Activated naive CD4-positive, alpha-beta T cell treated with anti-CD3 and anti-CD28 coated beads, Interleukin-2, amount 50 U/mL, for 72 hours (primary cell): ENCODE data around the gene MYADML2. TPM values are rescaled to one million over a fixed set of nuclear protein-coding genes. Genes with fewer than 3 reads are reported as not detected.
A peak's percentile ranks its signal among the peaks of the same experiment; 100 is the strongest.

Source experiments
- ATAC-seq, 2 donors: fragments of 150-1000 bp; cut with Tn5 transposase; 2 replicates each; pipeline ENCODE4 v1.10.0; 2021; ENCODE audit warnings: mild to moderate bottlenecking in 2 of 2, moderate library complexity in 2 of 2
- DNase-seq, 2 donors: peaks; one replicate each; pipeline ENCODE4 v3.0.0; 2021 to 2022; ENCODE audit warnings: low spot score in 2 of 2
- H3K27ac Mint-ChIP-seq, 2 donors: one replicate each; pipeline ENCODE4 v1.8.0; 2022; ENCODE audit warnings: mild to moderate bottlenecking in 2 of 2, mixed read lengths in 2 of 2
- H3K36me3 Mint-ChIP-seq, 2 donors: one replicate each; pipeline ENCODE4 v1.8.0; 2022; ENCODE audit warnings: mixed read lengths in 2 of 2
- H3K9me3 Mint-ChIP-seq, 2 donors: one replicate each; pipeline ENCODE4 v1.8.0; 2022; ENCODE audit warnings: mixed read lengths in 2 of 2
- total RNA-seq, 2 donors: library from RNA; stranded (reverse); gene quantifications; one replicate each; pipeline ENCODE4 v1.2.3, GENCODE V29; 2022

MYADML2 gene
- total RNA-seq, 2 donors from 2014 or later: not detected

DNA sequence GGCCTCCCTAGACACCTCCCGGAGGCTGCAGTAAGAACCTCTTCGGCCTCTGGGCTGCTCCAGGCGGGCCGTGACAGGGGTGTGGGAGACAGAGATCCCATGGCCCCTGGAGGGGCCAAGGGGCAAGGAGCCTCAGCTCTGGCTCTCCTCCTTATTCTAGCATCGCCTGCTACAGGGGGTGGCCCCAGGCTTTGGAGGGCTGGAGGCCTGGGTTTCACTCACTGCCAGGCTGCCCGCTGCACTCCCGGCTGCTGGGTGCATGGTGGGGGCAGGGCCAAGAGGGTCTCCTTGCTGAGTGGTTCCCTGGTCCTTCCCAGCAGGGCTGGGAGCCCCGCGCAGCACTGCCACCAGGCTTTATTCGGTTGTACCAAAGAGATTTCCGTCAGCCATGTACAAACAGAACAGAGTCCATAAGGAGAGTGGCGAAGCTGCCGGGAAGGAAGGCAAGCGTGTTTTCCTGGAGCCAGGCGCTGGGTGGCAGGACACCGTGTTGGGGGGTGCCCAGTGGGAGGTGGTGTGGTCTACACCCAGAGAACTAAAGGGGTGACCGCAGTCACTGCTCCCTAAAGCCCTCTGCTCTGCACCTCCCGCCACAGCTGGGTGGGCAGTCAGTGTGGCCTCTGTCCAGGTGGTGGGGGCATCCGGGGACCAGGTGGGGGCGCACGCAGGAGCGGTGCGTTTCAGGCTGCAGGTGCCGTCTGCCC, 43.0 kb downstream of the MYADML2 start:
- Mint-ChIP-seq H3K36me3 (peaks cover 12 to 14% of the 10 kb centered on the region in 2 donors), H3K27ac (no peak overlapping the region), H3K9me3 (no peaks in the 10 kb centered on the region)
- ATAC-seq: no peak
- no peak for DNase-seq

DNA sequence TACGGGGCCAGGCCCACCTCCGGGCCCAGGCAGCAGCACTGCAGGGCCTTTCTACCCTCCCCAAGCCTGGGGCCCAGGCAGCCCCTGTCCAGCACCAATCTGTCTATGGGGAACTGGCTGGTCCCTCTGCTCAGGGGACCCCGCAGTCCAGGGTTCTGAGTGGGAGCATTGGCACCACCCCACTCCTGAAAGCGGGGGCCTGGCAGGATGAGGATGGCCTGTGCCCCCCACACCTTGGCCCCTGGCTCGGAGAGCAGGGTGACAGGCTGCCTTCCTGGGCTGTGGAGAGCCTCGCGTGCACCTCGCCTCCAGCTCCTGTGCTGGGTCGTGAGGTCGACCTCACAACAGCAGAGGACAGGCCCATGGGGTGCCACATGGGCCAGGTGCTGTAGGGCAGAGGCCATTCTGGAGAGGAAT, 43.6 kb downstream of the MYADML2 start:
- DNase-seq (no peak), ATAC-seq (no peak)
- no peak overlapping the region for H3K27ac Mint-ChIP-seq
- no peaks in the 10 kb centered on the region for H3K9me3 Mint-ChIP-seq
- H3K36me3 Mint-ChIP-seq: peaks cover 12 to 14% of the 10 kb centered on the region in 2 donors

DNA sequence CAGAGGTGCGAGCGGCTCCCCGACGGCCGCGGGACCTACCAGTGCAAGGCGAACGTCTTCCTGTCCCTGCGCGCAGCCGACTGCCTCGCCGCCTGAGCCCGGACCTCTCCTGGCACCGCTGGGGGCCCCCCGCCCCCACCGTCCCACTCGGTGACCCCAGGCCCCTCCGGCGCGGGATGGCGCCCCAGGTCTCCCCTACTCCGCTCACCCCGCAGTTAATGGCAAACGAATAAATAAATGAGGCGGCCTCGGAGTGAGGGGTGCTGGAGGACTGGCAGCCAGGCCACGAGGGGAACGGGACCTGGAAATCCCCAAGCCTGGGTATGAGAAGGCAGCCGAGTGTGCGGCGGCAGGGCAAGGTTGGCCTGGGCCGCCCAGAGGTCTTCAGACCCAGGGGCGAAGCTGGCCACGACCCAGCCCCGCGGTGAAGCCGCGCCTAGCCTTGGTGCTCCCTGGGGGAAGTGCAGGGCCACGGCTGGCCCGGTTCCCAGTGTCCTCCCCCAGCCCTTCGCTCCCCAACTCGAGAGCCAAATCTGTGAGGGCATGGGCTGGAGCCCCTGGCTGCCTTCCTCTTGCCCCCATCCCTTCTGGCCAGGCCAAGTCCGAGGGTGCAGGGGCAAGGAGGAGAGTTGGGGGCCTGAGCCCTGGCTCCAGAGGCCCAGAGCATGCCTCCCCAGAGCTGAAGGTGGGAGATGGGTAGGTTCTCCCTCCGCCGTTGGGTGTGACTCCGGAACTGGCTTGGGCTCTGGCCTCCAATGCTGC, 44.2 kb downstream of the MYADML2 start:
- ATAC-seq: peak in 1 of 2 donors; percentile 34
- no peak for DNase-seq
- no peaks in the 10 kb centered on the region for H3K9me3 Mint-ChIP-seq
- peaks cover 14 to 18% of the 10 kb centered on the region in 2 donors for H3K36me3 Mint-ChIP-seq
- no peak overlapping the region for H3K27ac Mint-ChIP-seq

DNA sequence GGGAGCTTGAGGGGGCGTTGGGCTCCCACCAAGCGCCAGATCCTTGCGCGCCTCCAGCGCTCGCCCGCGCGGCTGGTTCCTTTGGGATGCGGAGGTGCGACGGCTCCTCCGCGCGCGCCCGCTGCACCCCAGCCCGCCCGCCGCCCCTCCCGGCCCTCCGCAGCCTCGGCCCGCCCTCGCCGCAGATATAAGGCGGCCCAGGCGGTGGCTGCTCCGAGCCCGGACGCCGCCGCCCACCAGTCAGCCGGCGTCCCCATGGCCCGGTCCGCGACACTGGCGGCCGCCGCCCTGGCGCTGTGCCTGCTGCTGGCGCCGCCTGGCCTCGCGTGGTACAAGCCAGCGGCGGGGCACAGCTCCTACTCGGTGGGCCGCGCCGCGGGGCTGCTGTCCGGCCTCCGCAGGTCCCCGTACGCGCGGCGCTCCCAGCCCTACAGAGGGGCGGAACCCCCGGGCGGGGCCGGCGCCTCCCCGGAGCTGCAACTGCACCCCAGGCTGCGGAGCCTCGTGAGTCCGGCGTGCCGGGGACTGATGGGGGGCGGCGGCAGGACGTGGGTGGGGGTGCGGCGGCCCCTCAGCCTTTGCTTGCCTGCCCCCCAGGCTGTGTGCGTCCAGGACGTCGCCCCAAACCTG, 44.9 kb downstream of the MYADML2 start, which contains the start of gene NPB:
NPB (plus strand) TSS at position 216 of the 630 bp plus-strand sequence; CDS start at position 256, 40 bp downstream.
- Mint-ChIP-seq H3K27ac (no peak within 1 kb of the TSS), H3K9me3 (no peaks in the 10 kb centered on the region), H3K36me3 (peaks cover 14 to 18% of the 10 kb centered on the region in 2 donors)
- peak; percentile 43 to 50 for ATAC-seq
- no peak for DNase-seq

DNA sequence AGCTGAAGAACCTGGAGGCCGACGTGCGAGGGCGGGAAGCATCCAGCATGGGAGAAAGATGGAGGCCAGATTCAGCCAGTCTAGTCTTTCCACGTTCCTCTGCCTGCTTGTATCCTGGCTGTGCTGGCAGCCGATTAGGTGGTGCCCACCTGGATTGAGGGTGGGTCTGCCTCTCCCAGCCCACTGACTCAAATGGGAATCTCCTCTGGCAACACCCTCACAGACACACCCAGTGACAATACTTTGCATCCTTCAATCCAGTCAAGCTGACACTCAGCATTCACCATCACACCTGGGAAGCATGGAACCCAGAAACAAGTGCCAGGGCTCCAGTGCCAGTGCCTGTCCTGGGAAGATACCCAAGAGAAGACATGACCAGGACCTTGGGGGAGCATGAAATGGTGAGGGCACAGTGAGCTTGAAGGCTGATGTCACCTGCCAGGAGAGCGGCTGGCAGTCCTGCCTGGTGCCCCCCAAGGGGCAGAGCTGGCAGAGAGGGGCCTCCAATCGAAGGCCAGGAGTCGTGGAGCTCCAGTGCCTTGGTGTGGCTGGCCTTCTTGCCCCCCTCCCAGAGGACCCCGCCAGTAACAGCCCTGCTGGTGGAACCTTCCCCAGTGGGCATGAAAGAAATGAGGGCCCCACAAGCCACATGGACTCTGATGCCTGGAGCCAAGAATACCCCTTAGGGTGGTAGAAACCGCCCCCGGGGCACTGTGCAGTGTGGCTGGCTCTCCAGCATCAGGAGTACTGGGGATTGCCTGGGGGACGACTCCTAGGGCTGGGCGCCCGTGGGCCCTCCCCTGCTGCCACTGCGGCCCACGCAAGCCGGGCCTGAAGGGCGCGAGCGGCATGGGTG, 45.6 kb downstream of the MYADML2 start:
- Mint-ChIP-seq H3K36me3 (peaks cover 14 to 18% of the 10 kb centered on the region in 2 donors), H3K9me3 (no peaks in the 10 kb centered on the region), H3K27ac (no peak overlapping the region)
- DNase-seq (no peak), ATAC-seq (peak; percentile 25 to 26)

DNA sequence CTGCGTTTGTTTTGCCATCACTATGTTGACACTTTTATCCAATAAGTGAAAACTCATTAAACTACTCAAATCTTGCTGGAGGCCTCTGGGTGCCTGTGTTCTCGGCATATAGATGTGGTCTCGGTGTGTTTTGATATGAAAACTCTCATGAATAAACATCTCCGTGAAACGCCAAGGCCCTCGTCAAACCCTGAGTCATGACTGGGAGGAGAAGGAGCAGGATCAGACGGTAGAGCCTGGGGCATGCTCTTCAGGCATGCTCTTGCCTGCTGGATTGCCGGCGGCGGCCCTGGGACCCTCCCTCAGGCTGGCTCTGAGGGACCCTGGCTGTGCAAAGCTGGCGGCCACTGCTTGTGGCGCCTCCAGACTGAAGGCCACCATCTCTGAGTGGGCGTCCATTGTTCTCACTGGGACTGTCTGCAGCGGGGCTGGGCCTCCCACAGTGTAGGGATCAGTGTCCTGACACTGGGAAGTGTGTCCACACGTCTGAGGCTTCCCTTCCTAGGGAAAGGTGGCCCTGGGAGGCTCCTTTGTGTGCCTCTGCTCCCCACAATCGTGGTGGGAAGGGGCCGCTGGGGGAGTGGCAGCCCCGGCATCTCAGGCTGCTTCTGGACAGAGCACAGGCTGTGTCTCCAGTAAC, 46.7 kb downstream of the MYADML2 start:
- DNase-seq (no peak), ATAC-seq (peak in 1 of 2 donors; percentile 9)
- Mint-ChIP-seq H3K9me3 (no peaks in the 10 kb centered on the region), H3K36me3 (peaks cover 14 to 18% of the 10 kb centered on the region in 2 donors), H3K27ac (no peak overlapping the region)

DNA sequence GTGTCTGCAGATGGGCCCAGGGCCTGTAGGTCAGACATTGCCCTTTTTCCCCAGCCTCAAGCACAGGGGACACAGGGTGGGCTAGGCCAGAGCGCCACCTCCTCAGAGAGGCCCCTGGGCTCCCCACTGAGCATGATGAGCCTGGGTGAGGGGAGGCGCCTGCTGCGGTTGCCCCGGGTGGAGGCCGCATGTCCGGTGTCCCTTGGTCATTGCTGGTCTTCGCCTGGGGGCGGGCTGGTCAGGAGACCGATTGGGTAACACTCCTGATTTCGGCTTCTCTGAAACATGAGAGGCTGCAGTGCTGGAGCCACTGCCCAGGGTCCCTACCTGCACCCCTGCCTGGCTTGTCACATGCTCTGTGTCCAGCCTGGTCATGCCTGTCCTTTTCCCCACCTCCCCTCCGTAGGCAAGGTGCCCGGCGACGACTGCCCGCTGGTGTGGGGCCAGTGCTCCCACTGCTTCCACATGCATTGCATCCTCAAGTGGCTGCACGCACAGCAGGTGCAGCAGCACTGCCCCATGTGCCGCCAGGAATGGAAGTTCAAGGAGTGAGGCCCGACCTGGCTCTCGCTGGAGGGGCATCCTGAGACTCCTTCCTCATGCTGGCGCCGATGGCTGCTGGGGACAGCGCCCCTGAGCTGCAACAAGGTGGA, 47.4 kb downstream of the MYADML2 start:
- no peak for DNase-seq
- Mint-ChIP-seq H3K9me3 (no peaks in the 10 kb centered on the region), H3K36me3 (peaks cover 14 to 18% of the 10 kb centered on the region in 2 donors), H3K27ac (no peak overlapping the region)
- no peak for ATAC-seq

DNA sequence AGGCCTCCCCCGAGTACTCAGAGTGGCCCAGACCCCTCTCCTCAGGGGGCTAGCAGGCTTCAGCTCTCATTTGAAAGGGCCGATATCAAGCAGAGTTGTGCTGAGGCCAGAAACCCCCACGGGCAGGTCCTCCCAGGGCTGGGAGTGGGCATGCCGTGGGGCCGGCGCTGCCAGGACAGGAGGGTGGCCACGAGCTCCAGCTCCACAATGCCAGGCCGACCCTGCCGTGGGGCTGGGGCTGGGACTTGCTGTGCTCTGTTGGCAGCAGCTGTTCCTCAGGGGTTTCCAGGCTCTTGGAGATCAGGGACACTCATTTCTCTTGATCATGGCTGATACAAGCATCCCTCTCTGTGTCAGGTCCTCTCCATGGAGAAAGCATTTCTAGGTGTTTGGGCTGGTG, 48.1 kb downstream of the MYADML2 start:
- ATAC-seq: no peak
- H3K36me3 Mint-ChIP-seq: peaks cover 14 to 18% of the 10 kb centered on the region in 2 donors
- H3K27ac Mint-ChIP-seq: no peak overlapping the region
- no peaks in the 10 kb centered on the region for H3K9me3 Mint-ChIP-seq
- no peak for DNase-seq

DNA sequence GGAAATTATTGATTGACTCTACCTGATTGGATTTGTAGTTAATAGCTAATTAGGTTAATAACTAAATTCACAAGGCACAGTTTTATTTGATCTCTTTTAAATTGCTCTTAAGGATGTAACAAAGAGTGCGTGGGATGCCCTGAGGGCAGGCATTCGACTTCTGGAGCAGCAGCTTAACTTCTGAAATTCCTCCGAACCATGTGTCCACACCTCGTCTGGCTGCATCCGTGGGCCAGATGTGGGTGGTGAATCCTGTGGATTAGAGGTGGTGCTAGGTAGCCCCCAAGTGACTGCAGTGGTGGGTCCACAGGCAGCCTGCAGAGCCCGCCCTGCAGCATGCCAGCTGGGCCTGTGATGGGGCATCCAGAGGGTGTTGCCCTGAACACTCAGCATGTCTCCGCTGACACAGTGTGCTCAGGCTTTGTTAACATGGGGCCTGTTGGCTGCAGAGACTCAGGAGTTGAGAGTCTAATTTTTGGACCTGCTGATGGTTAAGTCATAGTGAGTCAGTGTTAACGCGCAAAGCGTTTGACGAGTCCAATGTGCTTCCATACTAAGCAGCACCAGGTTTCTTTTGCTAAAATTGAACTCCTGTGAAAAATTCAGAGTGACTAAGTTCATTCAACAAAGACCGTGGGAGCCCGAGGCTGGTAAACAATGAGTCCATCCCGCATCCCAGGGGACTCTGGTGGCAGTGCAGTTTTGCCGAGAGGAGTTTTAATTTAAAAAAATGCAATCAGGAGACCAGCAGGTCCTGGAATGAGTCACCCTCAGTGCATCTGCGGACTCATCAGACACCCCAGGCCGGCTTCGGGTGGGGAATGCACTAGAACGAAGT, 48.8 kb downstream of the MYADML2 start:
- peaks cover 14 to 18% of the 10 kb centered on the region in 2 donors for H3K36me3 Mint-ChIP-seq

DNA sequence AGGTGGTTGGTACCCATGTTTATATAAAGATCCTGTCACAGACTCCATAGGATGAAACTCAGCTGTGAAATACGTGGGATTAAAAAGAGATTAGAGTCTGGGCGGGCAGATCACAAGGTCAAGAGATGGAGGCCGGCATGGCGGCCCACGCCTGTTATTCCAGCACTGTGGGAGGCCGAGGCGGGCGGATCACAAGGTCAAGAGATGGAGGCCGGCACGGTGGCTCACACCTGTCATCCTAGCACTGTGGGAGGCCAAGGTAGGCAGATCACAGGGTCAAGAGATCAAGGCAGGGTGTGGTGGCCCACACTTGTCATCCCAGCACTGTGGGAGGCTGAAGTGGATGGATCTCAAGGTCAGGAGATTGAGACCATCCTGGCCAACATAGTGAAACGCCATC, 51.6 kb downstream of the MYADML2 start:
- Mint-ChIP-seq H3K27ac (peak overlapping the region in 1 of 2 donors; percentile 36), H3K36me3 (peaks cover 16 to 24% of the 10 kb centered on the region in 2 donors), H3K9me3 (no peaks in the 10 kb centered on the region)
- ATAC-seq (no peak), DNase-seq (no peak)

More for the DNA sequence above, 48.8 kb downstream of the MYADML2 start:
- Mint-ChIP-seq H3K9me3 (no peaks in the 10 kb centered on the region), H3K27ac (no peak overlapping the region)
- DNase-seq: no peak
- ATAC-seq: no peak

DNA sequence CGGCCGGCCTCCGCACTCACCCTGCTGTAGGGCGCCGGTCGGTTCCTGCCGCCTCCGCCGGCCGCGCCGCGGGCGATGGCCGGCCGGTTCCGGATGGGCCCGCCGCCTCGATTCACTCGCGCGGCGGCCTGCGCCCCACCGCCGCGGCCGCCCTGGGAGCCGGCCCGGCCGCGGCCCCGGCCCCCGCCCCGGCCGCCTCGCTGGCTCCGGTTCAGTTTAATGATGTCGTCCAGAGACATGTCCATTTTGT, 55.8 kb downstream of the MYADML2 start:
- ATAC-seq (peak; percentile 1 to 3), DNase-seq (no peak)
- H3K27ac Mint-ChIP-seq: peak overlapping the region; percentile 95 to 99
- H3K9me3 Mint-ChIP-seq: no peaks in the 10 kb centered on the region
- H3K36me3 Mint-ChIP-seq: peaks cover 40 to 43% of the 10 kb centered on the region in 2 donors

DNA sequence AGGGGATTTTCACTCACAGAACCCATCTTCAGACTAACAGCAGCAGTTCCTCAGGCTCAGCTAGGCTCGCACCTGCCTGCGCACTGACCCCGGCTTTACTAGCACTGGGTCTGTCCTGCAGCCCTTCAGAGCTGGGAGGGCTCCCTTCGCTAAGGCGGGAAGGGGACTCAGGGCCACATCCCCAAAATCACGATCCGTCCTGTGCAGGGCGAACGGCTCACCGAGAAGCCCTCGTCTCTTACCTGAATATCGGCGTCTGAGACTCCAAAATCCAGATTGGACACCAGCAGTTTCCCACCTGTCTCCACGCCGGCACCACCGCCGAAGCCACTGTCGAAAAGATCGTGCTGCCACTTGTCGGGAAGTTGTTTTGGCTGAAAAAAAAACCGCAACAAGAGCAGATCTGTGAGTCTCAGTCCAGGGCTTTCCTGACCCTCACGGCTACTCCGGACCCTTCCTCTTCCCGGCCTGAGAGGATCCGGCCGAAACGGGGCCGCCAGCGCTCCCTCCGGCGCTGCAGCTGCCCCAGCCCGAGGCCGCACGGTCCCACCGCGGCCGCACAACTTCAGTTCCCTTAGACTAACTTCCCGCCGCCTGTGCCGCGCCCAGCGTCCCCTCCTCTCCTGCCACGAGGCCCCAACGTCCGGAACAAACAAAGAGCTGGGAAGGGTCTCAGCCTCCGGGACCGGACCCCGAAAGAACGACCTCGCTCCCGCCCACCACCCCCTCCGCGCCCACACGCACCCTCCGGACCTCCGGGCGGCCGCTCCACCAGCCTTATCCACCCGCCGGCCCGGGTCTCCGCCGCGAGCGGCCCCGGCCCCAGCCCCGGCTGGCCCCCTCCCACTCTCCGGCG, 56.4 kb downstream of the MYADML2 start:
- Mint-ChIP-seq H3K36me3 (peaks cover 44 to 46% of the 10 kb centered on the region in 2 donors), H3K9me3 (no peaks in the 10 kb centered on the region), H3K27ac (peak overlapping the region; percentile 95)
- DNase-seq (no peak), ATAC-seq (no peak)
